Small intestine (tissue), 7 donors: ENCODE data around the gene UNC13A. TPM values are rescaled to one million over a fixed set of nuclear protein-coding genes. Genes with fewer than 3 reads are reported as not detected.
A peak's percentile ranks its signal among the peaks of the same experiment; 100 is the strongest.

Experiments used
- DNase-seq, 2 donors: peaks; one replicate each; pipeline versions ENCODE4 v3.0.0 to v3.0.0-alpha.2; 2013
- FAIRE-seq: peaks from 2 replicates; lab custom pipeline; 2012; peaks lifted over from hg19 to GRCh38; lab: Jason Lieb, UNC
- H3K27ac ChIP-seq, 3 donors: one replicate each; pipeline ENCODE4 v1.5.1; 2013; ENCODE audit warnings: low read length in 2 of 3, mild to moderate bottlenecking in 2 of 3, control low read depth in 1 of 3, inconsistent platforms in 1 of 3, low read depth in 1 of 3, moderate library complexity in 1 of 3
- H3K27me3 ChIP-seq, 3 donors: one replicate each; pipeline ENCODE4 v1.6.1; 2013; ENCODE audit warnings: low read length in 3 of 3, inconsistent platforms in 1 of 3; ENCODE audit not compliant: control insufficient read depth in 3 of 3, insufficient read depth in 3 of 3
- H3K36me3 ChIP-seq, 3 donors: one replicate each; pipeline ENCODE4 v1.6.1; 2013; ENCODE audit warnings: low read length in 3 of 3, inconsistent platforms in 1 of 3, low read depth in 1 of 3, mild to moderate bottlenecking in 1 of 3, moderate library complexity in 1 of 3; ENCODE audit not compliant: control insufficient read depth in 3 of 3, insufficient read depth in 2 of 3
- H3K4me1 ChIP-seq, 3 donors: one replicate each; pipeline ENCODE4 v1.6.1; 2013; ENCODE audit warnings: low read length in 2 of 3, inconsistent platforms in 1 of 3, low read depth in 1 of 3, mild to moderate bottlenecking in 1 of 3, moderate library complexity in 1 of 3; ENCODE audit not compliant: control insufficient read depth in 3 of 3, insufficient read depth in 2 of 3
- H3K4me3 ChIP-seq, 3 donors: one replicate each; pipeline ENCODE4 v1.5.1; 2013; ENCODE audit warnings: low read length in 3 of 3, control low read depth in 1 of 3, inconsistent platforms in 1 of 3, low read depth in 1 of 3, mild to moderate bottlenecking in 1 of 3, moderate library complexity in 1 of 3
- H3K9me3 ChIP-seq, 2 donors: one replicate each; pipeline ENCODE4 v1.6.1; 2013; ENCODE audit warnings: low read depth in 1 of 2, low read length in 1 of 2; ENCODE audit not compliant: control insufficient read depth in 2 of 2, insufficient read depth in 1 of 2
- WGBS, 3 donors: extraction: QIAGEN DNeasy Blood & Tissue Kit; methylation state at CpG; one replicate each; pipeline ENCODE4 v1.1.7; 2013; 5-methylcytosine and 5-hydroxymethylcytosine counted together
- polyA plus RNA-seq, 4 donors: library from polyadenylated mRNA; stranded (reverse) in 3 of 4; unstranded in 1 of 4; fragments of 200-250 nt in 3 of 4; fragments of 120-200 nt in 1 of 4; gene quantifications; one replicate each; pipeline versions ENCODE4 v1.2.1 to v1.2.3, GENCODE V29; 2013
- donor health status: healthy with polysubstance abuse.
- donor health status: control.
- donor health status: control.
- donor health status: Bipolar disorder and iron deficiency.
- donor health status: healthy.

The UNC13A gene
- polyA plus RNA-seq, 4 donors = 0.78 to 1.1 TPM; not detected in 2

DNA sequence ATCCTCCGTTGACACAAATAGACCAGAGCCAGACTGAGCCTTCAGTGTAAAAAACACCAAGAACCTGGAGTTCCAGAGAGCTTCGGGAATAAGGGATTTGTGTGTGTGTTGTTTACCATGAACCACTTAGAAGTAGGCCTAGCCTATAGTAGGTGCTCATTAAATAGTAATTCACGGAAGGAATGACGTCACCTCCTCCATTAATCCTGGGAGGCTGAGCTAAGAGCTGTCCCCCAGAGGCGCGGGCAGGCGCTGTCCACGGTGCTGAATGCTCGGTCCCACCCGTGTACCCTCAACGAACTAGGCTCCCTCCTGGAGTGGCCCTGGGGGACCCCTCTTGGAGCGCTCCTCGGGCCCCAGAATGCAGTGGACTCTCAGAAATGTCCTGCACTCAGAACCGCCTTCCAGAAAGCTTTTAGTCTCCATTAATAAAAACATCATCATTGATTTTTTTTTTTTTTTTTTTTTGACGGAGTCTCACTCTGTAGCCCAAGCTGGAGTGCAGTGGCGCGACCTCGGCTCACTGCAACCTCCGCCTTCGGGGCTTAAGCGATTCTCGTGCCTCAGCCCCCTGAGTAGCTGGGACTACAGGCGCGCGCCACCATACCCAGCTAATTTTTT lies 6.5 kb downstream of the UNC13A start:
- Histone ChIP-seq H3K4me1 (no peaks in the 10 kb centered on the region), H3K27ac (no peak overlapping the region), H3K9me3 (no peaks in the 10 kb centered on the region), H3K4me3 (no peak overlapping the region), H3K27me3 (peaks cover 0 to 43% (median 3%) of the 10 kb centered on the region in 3 donors), H3K36me3 (no peaks in the 10 kb centered on the region)
- no peak for DNase-seq
- FAIRE-seq = no peak
- WGBS, 3 donors = 50 to 62% (median 55%) methylated on average over 25 of the region's 25 CpGs

DNA sequence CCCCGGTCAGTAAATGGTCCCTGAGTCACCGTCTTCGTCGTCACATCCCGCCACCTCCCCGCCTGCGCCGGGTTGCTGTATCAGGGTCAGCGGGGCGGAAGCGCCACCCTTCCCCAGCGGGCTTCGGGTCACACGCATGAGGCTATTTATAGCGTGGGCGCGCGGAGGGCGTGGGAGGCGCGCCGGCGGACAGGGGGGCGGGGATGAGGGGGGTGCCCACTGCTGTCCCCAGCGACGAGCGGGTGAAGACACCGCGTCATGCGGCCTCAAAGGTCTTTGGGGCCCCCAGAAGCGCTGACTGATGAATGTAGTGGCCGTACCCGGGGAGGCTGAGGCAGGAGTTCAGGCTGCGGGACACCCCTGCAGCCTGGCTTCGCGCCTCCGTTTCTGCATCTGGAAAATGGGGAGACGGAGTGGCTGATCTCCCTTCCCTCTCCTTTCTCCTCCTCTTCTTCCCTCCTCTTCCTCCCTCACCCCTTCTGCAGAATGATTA lies 7.9 kb downstream of the UNC13A start:
- FAIRE-seq = no peak

DNA sequence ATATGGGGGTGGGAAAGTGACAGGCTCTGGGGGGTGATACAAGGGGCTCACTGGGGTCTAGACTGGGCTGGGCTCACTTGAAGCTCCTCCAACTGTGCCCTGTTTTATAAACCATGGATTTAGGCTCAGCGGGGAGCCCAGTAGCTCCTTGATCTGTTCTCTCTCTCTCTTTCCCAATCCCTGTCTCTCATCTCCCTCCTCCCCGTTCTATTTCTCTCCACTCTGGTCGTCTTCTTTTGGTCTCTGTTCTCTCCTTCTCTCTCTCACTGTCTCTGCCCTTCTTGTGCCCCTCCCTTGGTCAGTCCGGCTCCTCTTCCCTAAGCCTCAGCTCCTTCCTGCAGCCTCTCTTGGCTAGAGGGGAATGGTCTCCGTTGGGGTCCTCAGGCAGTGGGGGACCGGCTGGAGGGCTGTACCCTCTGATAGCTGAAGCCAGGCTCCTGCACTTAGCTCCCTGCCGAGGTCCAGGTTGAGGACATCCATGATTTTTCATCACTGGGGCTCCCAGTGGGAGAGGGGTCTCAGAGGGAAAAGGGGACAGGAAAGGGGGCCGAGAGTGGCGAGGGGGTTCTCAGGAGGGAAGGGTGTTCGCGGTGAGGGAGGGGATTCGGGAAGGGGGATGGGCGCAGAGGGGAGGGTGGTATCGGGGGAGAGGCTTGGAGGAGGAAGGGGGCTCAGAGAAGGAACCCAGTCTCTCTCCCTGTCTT lies 8.5 kb downstream of the UNC13A start:
- no peak overlapping the region for H3K4me3 ChIP-seq
- no peak for FAIRE-seq

More for the DNA sequence above, 7.9 kb downstream of the UNC13A start:
- Histone ChIP-seq H3K27me3 (peaks cover 0 to 32% (median 3%) of the 10 kb centered on the region in 3 donors), H3K27ac (no peak overlapping the region), H3K36me3 (no peaks in the 10 kb centered on the region), H3K9me3 (no peaks in the 10 kb centered on the region), H3K4me1 (no peaks in the 10 kb centered on the region), H3K4me3 (no peak overlapping the region)
- DNase-seq = peak in 1 of 2 donors; percentile 49
- 4 to 7% (median 6%) methylated on average over 30 to 38 of the region's 38 CpGs for WGBS, 3 donors

DNA sequence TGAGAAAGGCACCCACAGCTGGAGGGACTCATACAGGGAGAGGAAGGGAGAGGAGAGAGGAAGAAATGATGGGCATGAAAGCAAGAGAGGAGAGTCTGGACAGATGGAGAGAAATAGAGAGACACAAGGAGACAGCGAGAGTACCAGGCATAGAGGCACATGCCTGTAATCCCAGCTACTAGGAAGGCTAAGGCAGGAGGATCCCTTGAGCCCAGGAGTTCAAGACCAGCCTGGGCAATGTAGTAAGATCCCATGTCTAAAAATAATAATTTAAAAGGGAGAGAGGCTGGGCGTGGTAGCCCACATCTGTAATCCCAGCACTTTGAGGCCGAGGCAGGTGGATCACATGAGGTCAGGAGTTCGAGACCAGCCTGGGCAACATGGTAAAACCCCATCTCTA lies 9.3 kb downstream of the UNC13A start:
- H3K27ac ChIP-seq = no peak overlapping the region
- 62 to 79% (median 68%) methylated on average over 4 of the region's 4 CpGs for WGBS, 3 donors
- H3K36me3 ChIP-seq = no peaks in the 10 kb centered on the region
- no peak overlapping the region for H3K4me3 ChIP-seq
- no peak for DNase-seq
- H3K4me1 ChIP-seq = no peaks in the 10 kb centered on the region
- no peak for FAIRE-seq
- H3K9me3 ChIP-seq = no peaks in the 10 kb centered on the region
- H3K27me3 ChIP-seq = peaks cover 0 to 22% (median 3%) of the 10 kb centered on the region in 3 donors

More for the DNA sequence above, 8.5 kb downstream of the UNC13A start:
- H3K27ac ChIP-seq = peak overlapping the region in 1 of 3 donors; percentile 31
- H3K27me3 ChIP-seq = peaks cover 0 to 28% (median 3%) of the 10 kb centered on the region in 3 donors
- no peaks in the 10 kb centered on the region for H3K9me3 ChIP-seq
- no peaks in the 10 kb centered on the region for H3K4me1 ChIP-seq
- no peaks in the 10 kb centered on the region for H3K36me3 ChIP-seq
- 8 to 15% (median 14%) methylated on average over 10 to 14 of the region's 14 CpGs for WGBS, 3 donors
- no peak for DNase-seq

DNA sequence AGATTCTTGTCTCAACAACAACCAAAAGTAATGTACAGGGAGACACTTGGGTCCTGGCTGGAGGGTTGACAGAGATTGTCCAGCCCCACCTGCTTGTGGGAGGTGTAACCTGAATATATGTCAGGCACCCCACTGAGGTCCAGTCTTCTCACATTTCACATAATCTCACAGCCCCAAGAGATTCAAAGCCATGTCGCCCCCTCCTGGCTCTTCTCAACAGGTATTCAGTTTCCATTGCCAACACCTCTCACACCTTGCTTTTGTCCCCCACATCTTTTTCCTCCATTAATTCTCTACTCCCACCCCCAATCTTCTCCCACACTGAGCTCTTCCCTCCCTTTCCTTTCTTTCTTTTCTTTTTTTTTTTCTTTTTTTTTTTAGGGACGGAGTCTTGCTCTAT lies 11.2 kb downstream of the UNC13A start:
- DNase-seq = no peak
- no peaks in the 10 kb centered on the region for H3K36me3 ChIP-seq
- no peaks in the 10 kb centered on the region for H3K4me1 ChIP-seq
- no peaks in the 10 kb centered on the region for H3K9me3 ChIP-seq
- 57 to 82% (median 67%) methylated on average over 2 of the region's 2 CpGs for WGBS, 3 donors
- H3K4me3 ChIP-seq = no peak overlapping the region
- H3K27ac ChIP-seq = no peak overlapping the region
- FAIRE-seq = no peak
- peaks cover 0 to 22% (median 3%) of the 10 kb centered on the region in 3 donors for H3K27me3 ChIP-seq

DNA sequence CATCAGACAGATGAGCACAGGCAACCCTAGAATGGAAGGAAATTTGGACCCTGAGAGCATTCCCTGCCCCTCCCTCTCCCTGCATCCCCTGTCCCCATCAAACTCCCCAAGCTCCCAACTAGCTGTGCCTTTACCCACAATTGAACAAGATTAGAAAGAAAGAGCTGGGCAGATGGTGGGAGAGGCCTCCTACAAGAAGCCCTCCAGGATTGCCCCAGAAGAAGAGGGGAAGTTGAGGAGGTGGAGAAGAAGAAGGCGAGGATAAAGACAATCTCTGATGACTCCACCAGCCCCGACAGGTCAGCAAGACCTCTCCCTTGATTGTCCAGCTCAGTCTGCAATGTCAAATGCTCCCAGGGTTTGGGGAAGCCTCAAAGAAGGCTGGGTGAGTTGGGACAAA lies 11.9 kb downstream of the UNC13A start:
- Histone ChIP-seq H3K4me3 (no peak overlapping the region), H3K9me3 (no peaks in the 10 kb centered on the region), H3K27me3 (peaks cover 0 to 19% (median 3%) of the 10 kb centered on the region in 3 donors), H3K27ac (no peak overlapping the region), H3K4me1 (no peaks in the 10 kb centered on the region), H3K36me3 (no peaks in the 10 kb centered on the region)
- FAIRE-seq = no peak
- 41 to 65% (median 46%) methylated on average over 2 of the region's 2 CpGs for WGBS, 3 donors
- DNase-seq = no peak

DNA sequence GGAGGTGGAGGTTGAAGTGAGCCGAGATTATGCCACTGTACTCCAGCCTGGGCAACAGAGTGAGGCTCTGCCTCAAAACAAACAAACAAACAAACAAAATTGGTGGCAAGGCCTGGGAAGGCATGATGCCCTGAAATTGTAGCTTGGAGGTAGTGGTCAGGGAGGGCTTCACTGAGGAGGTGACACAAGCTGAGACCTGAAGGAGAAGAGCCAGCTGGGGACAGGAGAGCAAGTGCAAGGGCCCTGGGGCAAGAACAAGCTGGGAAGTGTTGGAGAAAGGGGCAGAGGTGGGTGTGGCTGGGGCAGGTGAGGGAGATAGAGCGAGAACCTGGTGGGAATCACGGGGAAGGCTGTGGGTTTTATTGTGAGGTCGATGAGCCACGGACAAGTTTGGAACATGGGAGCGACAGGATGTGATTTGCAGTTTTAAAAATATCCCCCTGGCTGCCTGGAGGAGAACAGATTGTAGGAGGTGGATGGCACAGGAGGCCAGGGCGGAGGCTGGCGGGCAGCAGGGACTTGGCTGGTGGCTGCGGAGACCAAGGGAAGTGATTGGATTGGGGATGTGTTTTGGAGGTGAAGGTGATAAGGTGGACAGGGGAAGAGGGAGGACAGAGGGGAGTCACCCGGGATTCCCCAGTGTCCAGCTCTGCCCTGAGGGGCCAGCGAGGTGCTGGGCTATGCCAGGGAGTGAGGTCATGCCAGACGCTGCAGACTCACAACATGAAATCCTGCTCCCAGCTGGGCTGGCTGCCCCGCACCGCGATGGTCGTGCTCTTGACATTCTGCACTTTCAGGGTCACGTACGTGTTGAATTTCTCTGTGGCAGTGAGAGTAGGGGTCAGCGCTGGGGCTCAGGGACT lies 14.0 kb downstream of the UNC13A start:
- H3K4me3 ChIP-seq = no peak overlapping the region
- H3K9me3 ChIP-seq = no peaks in the 10 kb centered on the region
- H3K27me3 ChIP-seq = no peaks in the 10 kb centered on the region
- DNase-seq (no peak), FAIRE-seq (no peak)
- H3K27ac ChIP-seq = no peak overlapping the region
- H3K36me3 ChIP-seq = no peaks in the 10 kb centered on the region
- H3K4me1 ChIP-seq = no peaks in the 10 kb centered on the region
- 69 to 72% (median 69%) methylated on average over 19 of the region's 19 CpGs for WGBS, 3 donors

DNA sequence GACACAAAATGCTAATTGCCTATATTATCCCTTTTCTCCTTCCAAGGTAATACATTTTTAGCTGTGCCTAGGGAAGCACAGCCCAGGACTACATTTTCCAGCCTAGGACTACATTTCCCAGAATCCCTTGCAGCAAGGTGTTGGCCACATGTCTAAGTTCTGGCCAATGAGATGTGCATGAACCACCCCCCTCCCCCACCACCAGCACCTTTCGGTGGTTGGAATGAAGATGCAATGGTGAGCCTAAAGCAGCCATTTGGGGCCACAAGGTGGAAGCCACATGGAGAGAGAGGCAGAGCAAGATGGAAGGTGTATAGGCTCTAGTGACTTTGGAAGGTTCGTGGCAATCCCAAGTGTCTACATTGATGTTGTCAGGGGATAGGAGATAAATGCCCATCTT lies 16.2 kb downstream of the UNC13A start:
- FAIRE-seq (no peak), DNase-seq (peak in 1 of 2 donors; percentile 16)
- no peaks in the 10 kb centered on the region for H3K4me1 ChIP-seq
- no peak overlapping the region for H3K4me3 ChIP-seq
- no peaks in the 10 kb centered on the region for H3K36me3 ChIP-seq
- H3K27ac ChIP-seq = no peak overlapping the region
- no peaks in the 10 kb centered on the region for H3K9me3 ChIP-seq
- WGBS, 3 donors = 74 to 77% (median 76%) methylated on average over 2 of the region's 2 CpGs
- H3K27me3 ChIP-seq = no peaks in the 10 kb centered on the region
